Measurements from ENCODE around the gene PTS.

GRCh38 chr11:112248201-112248600, 22.0 kb downstream of the PTS start:
- TF ChIP-seq CTCF (IDR thresholded peaks at IDR 0.05; ENCODE audit: insufficient read depth, low read depth, low read length), result no peak
- TF ChIP-seq EZH2 (IDR thresholded peaks at IDR 0.05; ENCODE audit: insufficient read depth, low read length), result no peak
